SK-N-SH (cell line): ENCODE results near the gene SRGAP3. TPM values are rescaled to one million over a fixed set of nuclear protein-coding genes. Genes with fewer than 3 reads are reported as not detected.

Experiments
- CTCF ChIA-PET: fragments of 300-600, 350-600 bp; formaldehyde crosslinking; extraction: SDS; loops from one replicate; lab custom pipeline; 2021; lab: Yijun Ruan, JAX
- POLR2A ChIA-PET: fragments of 350-600 bp; sonication (Branson Sonifier 250); formaldehyde crosslinking; extraction: SDS; loops from one replicate; lab custom pipeline; 2020; ENCODE audit warnings: antibody characterized with exemption, inconsistent platforms; lab: Yijun Ruan, JAX
- DNase-seq: peaks from one replicate; pipeline ENCODE4 v3.0.0; 2012
- H2AFZ ChIP-seq: fragments of 200-600 bp; sonication (generic); 2 replicates; pipeline ENCODE4 v1.8.1; 2016; ENCODE audit warnings: antibody characterized with exemption, mild to moderate bottlenecking, low read depth
- H3F3A ChIP-seq: fragments of 200-600 bp; sonication (generic); replicated peaks from 2 replicates; pipeline ENCODE3; 2016; ENCODE audit warnings: antibody characterized with exemption, mild to moderate bottlenecking; ENCODE audit not compliant: insufficient read depth
- H3K27ac ChIP-seq, 2 experiments: fragments of 200-500 bp in 1 of 2; fragments of 200-600 bp in 1 of 2; sonication (Bioruptor generic) in 1 of 2; sonication (generic), shearing (Covaris generic) in 1 of 2; 2 replicates each; pipeline versions ENCODE4 v1.5.1 to v1.6.1; 2014 to 2016; ENCODE audit warnings: low read depth in 2 of 2, inconsistent platforms in 1 of 2, low read length in 1 of 2, mild to moderate bottlenecking in 1 of 2, mixed read lengths in 1 of 2
- H3K27me3 ChIP-seq: fragments of 200-600 bp; sonication (generic), shearing (Covaris generic); 2 replicates; pipeline ENCODE4 v1.6.1; 2016; ENCODE audit warnings: mixed run types; ENCODE audit not compliant: insufficient read depth
- H3K36me3 ChIP-seq, 2 experiments: fragments of 200-500 bp in 1 of 2; fragments of 200-600 bp in 1 of 2; sonication (Bioruptor generic) in 1 of 2; sonication (generic) in 1 of 2; replicated peaks in 1 of 2; 2 replicates each; pipeline versions ENCODE3 to v1.5.1; 2014 to 2016; ENCODE audit warnings: low read length in 1 of 2, mild to moderate bottlenecking in 1 of 2; ENCODE audit not compliant: insufficient read depth in 2 of 2, control insufficient read depth in 1 of 2
- H3K4me1 ChIP-seq, 2 experiments: fragments of 200-500 bp in 1 of 2; fragments of 200-600 bp in 1 of 2; sonication (Bioruptor generic) in 1 of 2; sonication (generic), shearing (Covaris generic) in 1 of 2; 2 replicates each; pipeline versions ENCODE4 v1.5.1 to v1.6.1; 2014 to 2016; ENCODE audit warnings: low read depth in 1 of 2, low read length in 1 of 2, mixed run types in 1 of 2; ENCODE audit not compliant: insufficient read depth in 2 of 2, control insufficient read depth in 1 of 2
- H3K4me2 ChIP-seq: fragments of 200-600 bp; sonication (generic), shearing (Covaris generic); 2 replicates; pipeline ENCODE4 v1.6.1; 2017; ENCODE audit warnings: mixed run types
- H3K4me3 ChIP-seq, 2 experiments: fragments of 200-500 bp in 1 of 2; fragments of 200-600 bp in 1 of 2; sonication (Bioruptor generic) in 1 of 2; sonication (generic), shearing (Covaris generic) in 1 of 2; 2 replicates each; pipeline versions ENCODE4 v1.5.1 to v1.8.1; 2014 to 2016; ENCODE audit warnings: low read depth in 2 of 2, inconsistent platforms in 1 of 2, low read length in 1 of 2, mild to moderate bottlenecking in 1 of 2, mixed read lengths in 1 of 2, moderate library complexity in 1 of 2
- H3K79me2 ChIP-seq: fragments of 200-600 bp; sonication (generic); 2 replicates; pipeline ENCODE4 v1.8.1; 2017; ENCODE audit warnings: mild to moderate bottlenecking; ENCODE audit not compliant: insufficient read depth
- H3K9ac ChIP-seq: fragments of 200-600 bp; sonication (generic); 2 replicates; pipeline ENCODE4 v1.6.1; 2017; ENCODE audit warnings: mixed run types
- H3K9me2 ChIP-seq: fragments of 200-600 bp; sonication (generic); 2 replicates; pipeline ENCODE4 v1.6.1; 2017; ENCODE audit warnings: mixed run types
- H3K9me3 ChIP-seq: fragments of 200-600 bp; sonication (generic); 2 replicates; pipeline ENCODE4 v1.6.1; 2017; ENCODE audit warnings: mixed run types, mild to moderate bottlenecking, moderate library complexity
- H4K20me1 ChIP-seq: fragments of 200-600 bp; sonication (generic); 2 replicates; pipeline ENCODE4 v1.6.1; 2017; ENCODE audit warnings: mild to moderate bottlenecking, mixed run types; ENCODE audit not compliant: insufficient read depth
- EP300 ChIP-seq, 2 experiments: IDR thresholded peaks; 2 replicates each; pipeline versions ENCODE4 v1.4.0 to v1.6.1; 2012; ENCODE audit warnings: borderline replicate concordance in 1 of 2, low read depth in 1 of 2, low read length in 1 of 2
- EZH2phosphoT487 ChIP-seq: fragments of 200-600 bp; sonication (generic); IDR thresholded peaks from 2 replicates; pipeline ENCODE4 v1.6.1; 2017; ENCODE audit warnings: low read depth, mixed run types, mild to moderate bottlenecking, antibody characterized with exemption, moderate library complexity, borderline replicate concordance
- FOSL2 ChIP-seq: IDR thresholded peaks from 2 replicates; pipeline ENCODE4 v1.4.0; 2012; ENCODE audit warnings: low read depth, mild to moderate bottlenecking, moderate library complexity, borderline replicate concordance
- FOXJ3 ChIP-seq: sonication (generic); formaldehyde crosslinking; IDR thresholded peaks from 2 replicates; pipeline ENCODE4 v1.5.1; 2020; ENCODE audit warnings: mild to moderate bottlenecking, missing genetic modification reagents
- FOXM1 ChIP-seq: IDR thresholded peaks from 2 replicates; pipeline ENCODE4 v1.4.0; 2012; ENCODE audit warnings: low read depth, mild to moderate bottlenecking
- GABPA ChIP-seq: IDR thresholded peaks from 2 replicates; pipeline ENCODE4 v1.4.0; 2012; ENCODE audit warnings: low read depth, mild to moderate bottlenecking
- GATA2 ChIP-seq: sonication (generic); formaldehyde crosslinking; IDR thresholded peaks from 2 replicates; pipeline ENCODE4 v1.5.0; 2020; ENCODE audit warnings: mild to moderate bottlenecking, missing genetic modification reagents
- JUND ChIP-seq: IDR thresholded peaks from 2 replicates; pipeline ENCODE4 v1.4.0; 2012
- MXI1 ChIP-seq: IDR thresholded peaks from 2 replicates; pipeline ENCODE4 v1.6.1; 2012; ENCODE audit warnings: mild to moderate bottlenecking, low read depth, low read length, improper control_type of control experiment
- NFIC ChIP-seq: IDR thresholded peaks from 2 replicates; pipeline ENCODE4 v1.4.0; 2012; ENCODE audit warnings: borderline replicate concordance
- NRF1 ChIP-seq: IDR thresholded peaks from 2 replicates; pipeline ENCODE4 v1.6.1; 2012; ENCODE audit warnings: low read depth, mild to moderate bottlenecking, low read length
- PBX3 ChIP-seq: IDR thresholded peaks from 2 replicates; pipeline ENCODE4; 2012
- POLR2AphosphoS5 ChIP-seq: IDR thresholded peaks from 2 replicates; pipeline ENCODE4 v1.6.1; 2012; ENCODE audit warnings: low read depth, low read length
- RAD21 ChIP-seq: IDR thresholded peaks from 2 replicates; pipeline ENCODE4 v1.6.1; 2012; ENCODE audit warnings: mild to moderate bottlenecking, low read length
- RCOR1 ChIP-seq: fragments of 150-350 bp; IDR thresholded peaks from 2 replicates; pipeline ENCODE4 v1.6.1; 2017; ENCODE audit warnings: antibody characterized with exemption, low read length
- RFX5 ChIP-seq: IDR thresholded peaks from 2 replicates; pipeline ENCODE4 v1.6.1; 2012; ENCODE audit warnings: mild to moderate bottlenecking, improper control_type of control experiment, low read length
- RXRA ChIP-seq: IDR thresholded peaks from 2 replicates; pipeline ENCODE4 v1.4.0; 2012; ENCODE audit warnings: low read depth, mild to moderate bottlenecking, borderline replicate concordance
- SMC3 ChIP-seq: IDR thresholded peaks from 2 replicates; pipeline ENCODE4 v1.6.1; 2012; ENCODE audit warnings: low read depth, low read length, improper control_type of control experiment
- TCF12 ChIP-seq: IDR thresholded peaks from 2 replicates; pipeline ENCODE4 v1.4.0; 2012
- TEAD4 ChIP-seq: IDR thresholded peaks from 2 replicates; pipeline ENCODE4 v1.4.0; 2012; ENCODE audit warnings: mild to moderate bottlenecking, borderline replicate concordance; ENCODE audit not compliant: insufficient read depth
- USF1 ChIP-seq: IDR thresholded peaks from 2 replicates; pipeline ENCODE4 v1.4.0; 2012; ENCODE audit warnings: low read depth, borderline replicate concordance
- USF2 ChIP-seq: fragments of 150-350 bp; IDR thresholded peaks from 2 replicates; pipeline ENCODE4 v1.6.1; 2017; ENCODE audit warnings: antibody characterized with exemption, low read length, low read depth, borderline replicate concordance
- YY1 ChIP-seq: IDR thresholded peaks from 2 replicates; pipeline ENCODE4 v1.4.0; 2012; ENCODE audit warnings: low read depth, mild to moderate bottlenecking
- WGBS: methylation state at CpG from one replicate; pipeline ENCODE4 v1.1.6; 2017; ENCODE audit warnings: low lambda C conversion rate; 5-methylcytosine and 5-hydroxymethylcytosine counted together
- polyA plus RNA-seq, 3 experiments: library from polyadenylated mRNA; depleted of rRNA; stranded (reverse); fragments of >200 nt; gene quantifications; 2 replicates each; pipeline ENCODE4 v1.2.3, GENCODE V29; 2012
- TF ChIP-seq, protein P1 (sequence below): IDR thresholded peaks from 2 replicates; pipeline ENCODE4 v1.4.0; 2012; ENCODE audit warnings: low read depth, borderline replicate concordance
- TF ChIP-seq, protein P2 (sequence below): IDR thresholded peaks from 2 replicates; pipeline ENCODE4 v1.6.1; 2012; ENCODE audit warnings: mild to moderate bottlenecking, low read depth, low read length, moderate library complexity
- TF ChIP-seq, protein P3 (sequence below): IDR thresholded peaks from 2 replicates; pipeline ENCODE4 v1.4.0; 2012; ENCODE audit warnings: low read depth

Gene SRGAP3
- polyA plus RNA-seq, 1 of the 3 experiments (the other 2 are of a cell fraction): 2.8 TPM

DNA sequence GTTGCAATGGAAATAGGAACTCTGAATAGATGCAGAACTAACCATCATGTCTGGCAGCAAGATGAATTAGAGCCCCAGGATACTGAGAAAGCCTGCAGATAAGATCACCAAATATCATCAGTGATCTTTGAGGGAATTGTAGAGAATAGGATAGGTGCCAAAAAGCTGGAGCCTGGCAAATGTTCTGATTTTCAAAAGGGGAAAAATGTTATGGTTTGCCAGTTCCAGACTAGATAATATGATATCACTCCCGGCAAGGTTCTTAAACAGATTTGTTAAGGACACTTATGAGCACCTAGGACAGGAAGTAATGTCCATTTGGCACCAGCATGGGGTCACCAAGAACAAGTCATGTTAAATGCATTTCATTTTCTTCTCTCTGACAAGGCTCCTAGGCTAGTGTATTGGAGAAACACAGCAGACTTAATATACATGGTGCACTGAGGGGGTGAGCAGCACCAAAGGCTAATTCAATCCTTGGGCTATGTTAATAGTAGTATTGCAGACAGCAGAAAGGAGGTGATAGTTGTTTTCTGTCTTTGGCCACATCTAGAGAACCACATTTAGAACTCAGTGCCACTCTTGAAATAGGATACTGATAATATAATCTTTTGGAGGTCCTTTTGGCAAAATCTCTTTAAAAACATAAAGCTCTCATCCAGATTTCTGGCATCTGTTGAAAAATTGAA, 4.8 kb downstream of the SRGAP3 start:
- peak; percentile 53 for DNase-seq
- Histone ChIP-seq H3F3A (no peaks in the 10 kb centered on the region), H3K4me2 (no peak overlapping the region), H3K4me3 (no peak overlapping the region), H3K9me2 (no peaks in the 10 kb centered on the region), H2AFZ (no peak overlapping the region), H4K20me1 (no peaks in the 10 kb centered on the region), H3K27me3 (no peaks in the 10 kb centered on the region), H3K27ac (peak overlapping the region in 1 of 2 experiments; percentile 53; a peak in 2 of 4 replicates), H3K36me3 (no peaks in the 10 kb centered on the region), H3K79me2 (no peaks in the 10 kb centered on the region), H3K9me3 (no peaks in the 10 kb centered on the region), H3K4me1 (peaks cover 0 to 32% of the 10 kb centered on the region in 2 experiments; a peak in 2 of 4 replicates), H3K9ac (no peak overlapping the region)
- ChIA-PET POLR2A (no interaction called here), CTCF (no interaction called here)
- 0% methylated on average over 1 of the region's 1 CpG for WGBS
- TF ChIP-seq NRF1 (no peak), RXRA (no peak), POLR2AphosphoS5 (0 out of 2 replicates have a peak, but pooled peaks have one; percentile 32), USF1 (no peak), EP300 (IDR thresholded peaks at IDR 0.05; ENCODE audit: borderline replicate concordance in 1 of 2, low read depth in 1 of 2, low read length in 1 of 2) (peak in 1 of 2 experiments; percentile 90; a peak in 3 of 4 replicates), JUND (no peak; the same call in 1 of the 2 replicates), PBX3 (peak; percentile 82), MXI1 (0 out of 2 replicates have a peak, but pooled peaks have one; percentile 24), EZH2phosphoT487 (no peak), RAD21 (peak; percentile 20; the same call in 1 of the 2 replicates), YY1 (no peak), FOXM1 (no peak), USF2 (no peak), TEAD4 (no peak), SMC3 (no peak), RCOR1 (peak; percentile 86; the same call in 1 of the 2 replicates), NFIC (peak; percentile 75), FOSL2 (no peak), RFX5 (no peak), GABPA (no peak), GATA2 (peak; percentile 91), FOXJ3 (CRISPR knock-in tag) (no peak; the same call in 1 of the 2 replicates), TCF12 (peak; percentile 81)
- TF ChIP-seq, protein P1, sequence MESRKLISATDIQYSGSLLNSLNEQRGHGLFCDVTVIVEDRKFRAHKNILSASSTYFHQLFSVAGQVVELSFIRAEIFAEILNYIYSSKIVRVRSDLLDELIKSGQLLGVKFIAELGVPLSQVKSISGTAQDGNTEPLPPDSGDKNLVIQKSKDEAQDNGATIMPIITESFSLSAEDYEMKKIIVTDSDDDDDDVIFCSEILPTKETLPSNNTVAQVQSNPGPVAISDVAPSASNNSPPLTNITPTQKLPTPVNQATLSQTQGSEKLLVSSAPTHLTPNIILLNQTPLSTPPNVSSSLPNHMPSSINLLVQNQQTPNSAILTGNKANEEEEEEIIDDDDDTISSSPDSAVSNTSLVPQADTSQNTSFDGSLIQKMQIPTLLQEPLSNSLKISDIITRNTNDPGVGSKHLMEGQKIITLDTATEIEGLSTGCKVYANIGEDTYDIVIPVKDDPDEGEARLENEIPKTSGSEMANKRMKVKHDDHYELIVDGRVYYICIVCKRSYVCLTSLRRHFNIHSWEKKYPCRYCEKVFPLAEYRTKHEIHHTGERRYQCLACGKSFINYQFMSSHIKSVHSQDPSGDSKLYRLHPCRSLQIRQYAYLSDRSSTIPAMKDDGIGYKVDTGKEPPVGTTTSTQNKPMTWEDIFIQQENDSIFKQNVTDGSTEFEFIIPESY: no peak
- TF ChIP-seq, protein P2, sequence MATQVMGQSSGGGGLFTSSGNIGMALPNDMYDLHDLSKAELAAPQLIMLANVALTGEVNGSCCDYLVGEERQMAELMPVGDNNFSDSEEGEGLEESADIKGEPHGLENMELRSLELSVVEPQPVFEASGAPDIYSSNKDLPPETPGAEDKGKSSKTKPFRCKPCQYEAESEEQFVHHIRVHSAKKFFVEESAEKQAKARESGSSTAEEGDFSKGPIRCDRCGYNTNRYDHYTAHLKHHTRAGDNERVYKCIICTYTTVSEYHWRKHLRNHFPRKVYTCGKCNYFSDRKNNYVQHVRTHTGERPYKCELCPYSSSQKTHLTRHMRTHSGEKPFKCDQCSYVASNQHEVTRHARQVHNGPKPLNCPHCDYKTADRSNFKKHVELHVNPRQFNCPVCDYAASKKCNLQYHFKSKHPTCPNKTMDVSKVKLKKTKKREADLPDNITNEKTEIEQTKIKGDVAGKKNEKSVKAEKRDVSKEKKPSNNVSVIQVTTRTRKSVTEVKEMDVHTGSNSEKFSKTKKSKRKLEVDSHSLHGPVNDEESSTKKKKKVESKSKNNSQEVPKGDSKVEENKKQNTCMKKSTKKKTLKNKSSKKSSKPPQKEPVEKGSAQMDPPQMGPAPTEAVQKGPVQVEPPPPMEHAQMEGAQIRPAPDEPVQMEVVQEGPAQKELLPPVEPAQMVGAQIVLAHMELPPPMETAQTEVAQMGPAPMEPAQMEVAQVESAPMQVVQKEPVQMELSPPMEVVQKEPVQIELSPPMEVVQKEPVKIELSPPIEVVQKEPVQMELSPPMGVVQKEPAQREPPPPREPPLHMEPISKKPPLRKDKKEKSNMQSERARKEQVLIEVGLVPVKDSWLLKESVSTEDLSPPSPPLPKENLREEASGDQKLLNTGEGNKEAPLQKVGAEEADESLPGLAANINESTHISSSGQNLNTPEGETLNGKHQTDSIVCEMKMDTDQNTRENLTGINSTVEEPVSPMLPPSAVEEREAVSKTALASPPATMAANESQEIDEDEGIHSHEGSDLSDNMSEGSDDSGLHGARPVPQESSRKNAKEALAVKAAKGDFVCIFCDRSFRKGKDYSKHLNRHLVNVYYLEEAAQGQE: no peak
- TF ChIP-seq, protein P3, sequence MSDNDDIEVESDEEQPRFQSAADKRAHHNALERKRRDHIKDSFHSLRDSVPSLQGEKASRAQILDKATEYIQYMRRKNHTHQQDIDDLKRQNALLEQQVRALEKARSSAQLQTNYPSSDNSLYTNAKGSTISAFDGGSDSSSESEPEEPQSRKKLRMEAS: no peak
